SK-N-SH treated with all-trans-retinoic acid at 6 μM for 48 hours (cell line): Measurements from ENCODE around the gene FCF1.

Source experiments
- ARNTL ChIP-seq: fragments of 450-650 bp; formaldehyde crosslinking; IDR thresholded peaks from 2 replicates; pipeline ENCODE4 v1.5.0; 2020; ENCODE audit warnings: low read depth, mild to moderate bottlenecking, moderate library complexity, borderline replicate concordance
- CREB5 ChIP-seq: fragments of 250-450 bp; sonication (Bioruptor Pico); IDR thresholded peaks from 2 replicates; pipeline ENCODE4 v1.5.1; 2020; ENCODE audit warnings: low read depth, mild to moderate bottlenecking, moderate library complexity
- CSDC2 ChIP-seq: fragments of 250-450 bp; sonication (Bioruptor Pico); IDR thresholded peaks from 2 replicates; pipeline ENCODE4 v1.5.0; 2020; ENCODE audit warnings: mild to moderate bottlenecking, moderate library complexity
- ESRRG ChIP-seq: fragments of 250-450 bp; sonication (Bioruptor Pico); IDR thresholded peaks from 2 replicates; pipeline ENCODE4 v1.6.1; 2021; ENCODE audit warnings: mild to moderate bottlenecking
- PATZ1 ChIP-seq: fragments of 250-450 bp; sonication (Bioruptor Pico); IDR thresholded peaks from 2 replicates; pipeline ENCODE4 v1.8.0; 2020; ENCODE audit warnings: mild to moderate bottlenecking, moderate library complexity, borderline replicate concordance
- POU6F1 ChIP-seq: fragments of 250-450 bp; sonication (Bioruptor Pico); IDR thresholded peaks from 2 replicates; pipeline ENCODE4 v1.8.0; 2021; ENCODE audit warnings: low read depth, mild to moderate bottlenecking, moderate library complexity, borderline replicate concordance
- RARB ChIP-seq: fragments of 250-450 bp; sonication (Bioruptor Pico); IDR thresholded peaks from 2 replicates; pipeline ENCODE4 v1.8.0; 2021; ENCODE audit warnings: mild to moderate bottlenecking, moderate library complexity
- TCF4 ChIP-seq: fragments of 250-450 bp; sonication (Bioruptor Pico); IDR thresholded peaks from 2 replicates; pipeline ENCODE4 v1.8.0; 2021; ENCODE audit warnings: mild to moderate bottlenecking, moderate library complexity, borderline replicate concordance
- TOX ChIP-seq: fragments of 250-450 bp; sonication (Bioruptor Pico); IDR thresholded peaks from 2 replicates; pipeline ENCODE4 v1.8.0; 2021; ENCODE audit warnings: mild to moderate bottlenecking, moderate library complexity, borderline replicate concordance
- TSHZ2 ChIP-seq: fragments of 250-450 bp; sonication (Bioruptor Pico); IDR thresholded peaks from 2 replicates; pipeline ENCODE4 v1.5.0; 2020; ENCODE audit warnings: mild to moderate bottlenecking, moderate library complexity
- ZC3H10 ChIP-seq: fragments of 250-450 bp; sonication (Bioruptor Pico); IDR thresholded peaks from 2 replicates; pipeline ENCODE4 v1.5.1; 2021; ENCODE audit warnings: mild to moderate bottlenecking, moderate library complexity
- ZNF70 ChIP-seq: fragments of 450-650 bp; formaldehyde crosslinking; IDR thresholded peaks from 2 replicates; pipeline ENCODE4 v1.5.0; 2020; ENCODE audit warnings: mild to moderate bottlenecking, moderate library complexity
- ZNF8 ChIP-seq: fragments of 450-650 bp; formaldehyde crosslinking; IDR thresholded peaks from 2 replicates; pipeline ENCODE4 v1.5.0; 2020; ENCODE audit warnings: mild to moderate bottlenecking, moderate library complexity

GRCh38 chr14:74747237-74747636 lies 34.3 kb downstream of the FCF1 start:
- no peak for TF ChIP-seq POU6F1 (CRISPR knock-in tag)
- no peak for TF ChIP-seq TSHZ2 (CRISPR knock-in tag)
- TF ChIP-seq PATZ1 (CRISPR knock-in tag), result no peak
- no peak for TF ChIP-seq TCF4 (CRISPR knock-in tag)
- TF ChIP-seq ZC3H10 (CRISPR knock-in tag), result no peak
- TF ChIP-seq RARB, result no peak
- no peak for TF ChIP-seq TOX (CRISPR knock-in tag)
- no peak for TF ChIP-seq ESRRG (CRISPR knock-in tag)
- no peak for TF ChIP-seq ARNTL (CRISPR knock-in tag)
- no peak for TF ChIP-seq ZNF8 (CRISPR knock-in tag)
- no peak for TF ChIP-seq ZNF70
- TF ChIP-seq CSDC2, result no peak
- TF ChIP-seq CREB5 (CRISPR knock-in tag), result no peak
